ENCODE data around the gene OSBP2.

Gene OSBP2

GRCh38 chr22:30870451-30871345 lies 176.0 kb downstream of the OSBP2 start:
- no peak overlapping the region for H3K4me3 ChIP-seq (ENCODE audit: extremely low read depth, insufficient read depth, low read length, poor library complexity, severe bottlenecking)
- no peaks in the 10 kb centered on the region for H3K36me3 ChIP-seq (ENCODE audit: control insufficient read depth, insufficient read depth, low read length)
- no peaks in the 10 kb centered on the region for H3K9me3 ChIP-seq (ENCODE audit: control insufficient read depth, low read length)
- WGBS, 2 experiments (ENCODE audit: insufficient coverage in 2 of 2): 92% methylated on average over 20 to 35 of the region's 36 CpGs
- H3K4me1 ChIP-seq (ENCODE audit: control insufficient read depth, insufficient read depth, low read length, poor library complexity, severe bottlenecking): no peaks in the 10 kb centered on the region
- H3K27ac ChIP-seq (ENCODE audit: low read depth, low read length, severe bottlenecking): no peak overlapping the region

- Histone ChIP-seq H3K9me3 (ENCODE audit: control insufficient read depth, low read length) (no peaks in the 10 kb centered on the region), H3K27ac (ENCODE audit: low read depth, low read length, severe bottlenecking) (no peak overlapping the region), H3K36me3 (ENCODE audit: control insufficient read depth, insufficient read depth, low read length) (no peaks in the 10 kb centered on the region), H3K4me1 (ENCODE audit: control insufficient read depth, insufficient read depth, low read length, poor library complexity, severe bottlenecking) (no peaks in the 10 kb centered on the region), H3K4me3 (ENCODE audit: extremely low read depth, insufficient read depth, low read length, poor library complexity, severe bottlenecking) (no peak overlapping the region)
- WGBS, 2 experiments (ENCODE audit: insufficient coverage in 2 of 2): 82 to 89% methylated on average over 7 to 11 of the region's 13 CpGs
Measured at GRCh38 chr22:30871391-30872284, 177.0 kb downstream of the OSBP2 start.

- Histone ChIP-seq H3K4me3 (ENCODE audit: extremely low read depth, insufficient read depth, low read length, poor library complexity, severe bottlenecking) (no peak overlapping the region), H3K4me1 (ENCODE audit: control insufficient read depth, insufficient read depth, low read length, poor library complexity, severe bottlenecking) (no peaks in the 10 kb centered on the region), H3K27ac (ENCODE audit: low read depth, low read length, severe bottlenecking) (no peak overlapping the region), H3K36me3 (ENCODE audit: control insufficient read depth, insufficient read depth, low read length) (no peaks in the 10 kb centered on the region), H3K9me3 (ENCODE audit: control insufficient read depth, low read length) (no peaks in the 10 kb centered on the region)
- 91 to 92% methylated on average over 15 to 16 of the region's 16 CpGs for WGBS, 2 experiments (ENCODE audit: insufficient coverage in 2 of 2)
Measured at GRCh38 chr22:30872285-30873041, 177.8 kb downstream of the OSBP2 start.

- 90 to 92% methylated on average over 6 to 8 of the region's 9 CpGs for WGBS, 2 experiments (ENCODE audit: insufficient coverage in 2 of 2)
- Histone ChIP-seq H3K4me3 (ENCODE audit: extremely low read depth, insufficient read depth, low read length, poor library complexity, severe bottlenecking) (no peak overlapping the region), H3K36me3 (ENCODE audit: control insufficient read depth, insufficient read depth, low read length) (no peaks in the 10 kb centered on the region), H3K9me3 (ENCODE audit: control insufficient read depth, low read length) (no peaks in the 10 kb centered on the region), H3K27ac (ENCODE audit: low read depth, low read length, severe bottlenecking) (no peak overlapping the region), H3K4me1 (ENCODE audit: control insufficient read depth, insufficient read depth, low read length, poor library complexity, severe bottlenecking) (no peaks in the 10 kb centered on the region)
Measured at GRCh38 chr22:30873086-30873650, 178.5 kb downstream of the OSBP2 start.

- no peaks in the 10 kb centered on the region for H3K36me3 ChIP-seq (ENCODE audit: control insufficient read depth, insufficient read depth, low read length)
- H3K4me1 ChIP-seq (ENCODE audit: control insufficient read depth, insufficient read depth, low read length, poor library complexity, severe bottlenecking): no peaks in the 10 kb centered on the region
- H3K9me3 ChIP-seq (ENCODE audit: control insufficient read depth, low read length): no peaks in the 10 kb centered on the region
- 89 to 95% methylated on average over 6 of the region's 7 CpGs for WGBS, 2 experiments (ENCODE audit: insufficient coverage in 2 of 2)
- no peak overlapping the region for H3K27ac ChIP-seq (ENCODE audit: low read depth, low read length, severe bottlenecking)
- H3K4me3 ChIP-seq (ENCODE audit: extremely low read depth, insufficient read depth, low read length, poor library complexity, severe bottlenecking): no peak overlapping the region
Measured at GRCh38 chr22:30873661-30874060, 179.0 kb downstream of the OSBP2 start.

- Histone ChIP-seq H3K4me3 (ENCODE audit: extremely low read depth, insufficient read depth, low read length, poor library complexity, severe bottlenecking) (no peak overlapping the region), H3K9me3 (ENCODE audit: control insufficient read depth, low read length) (no peaks in the 10 kb centered on the region), H3K36me3 (ENCODE audit: control insufficient read depth, insufficient read depth, low read length) (no peaks in the 10 kb centered on the region), H3K4me1 (ENCODE audit: control insufficient read depth, insufficient read depth, low read length, poor library complexity, severe bottlenecking) (no peaks in the 10 kb centered on the region), H3K27ac (ENCODE audit: low read depth, low read length, severe bottlenecking) (no peak overlapping the region)
- 87 to 92% methylated on average over 11 to 14 of the region's 21 CpGs for WGBS, 2 experiments (ENCODE audit: insufficient coverage in 2 of 2)
Measured at GRCh38 chr22:30874431-30875370, 180.0 kb downstream of the OSBP2 start.

GRCh38 chr22:30875481-30876215 lies 181.0 kb downstream of the OSBP2 start:
- Histone ChIP-seq H3K36me3 (ENCODE audit: control insufficient read depth, insufficient read depth, low read length) (no peaks in the 10 kb centered on the region), H3K27ac (ENCODE audit: low read depth, low read length, severe bottlenecking) (no peak overlapping the region), H3K4me1 (ENCODE audit: control insufficient read depth, insufficient read depth, low read length, poor library complexity, severe bottlenecking) (no peaks in the 10 kb centered on the region), H3K4me3 (ENCODE audit: extremely low read depth, insufficient read depth, low read length, poor library complexity, severe bottlenecking) (no peak overlapping the region), H3K9me3 (ENCODE audit: control insufficient read depth, low read length) (no peaks in the 10 kb centered on the region)
- 88 to 93% methylated on average over 15 to 17 of the region's 17 CpGs for WGBS, 2 experiments (ENCODE audit: insufficient coverage in 2 of 2)

GRCh38 chr22:30876221-30876751 lies 181.6 kb downstream of the OSBP2 start:
- H3K9me3 ChIP-seq (ENCODE audit: control insufficient read depth, low read length): no peaks in the 10 kb centered on the region
- H3K4me3 ChIP-seq (ENCODE audit: extremely low read depth, insufficient read depth, low read length, poor library complexity, severe bottlenecking): no peak overlapping the region
- no peaks in the 10 kb centered on the region for H3K36me3 ChIP-seq (ENCODE audit: control insufficient read depth, insufficient read depth, low read length)
- no peak overlapping the region for H3K27ac ChIP-seq (ENCODE audit: low read depth, low read length, severe bottlenecking)
- 85 to 94% methylated on average over 7 to 8 of the region's 9 CpGs for WGBS, 2 experiments (ENCODE audit: insufficient coverage in 2 of 2)
- H3K4me1 ChIP-seq (ENCODE audit: control insufficient read depth, insufficient read depth, low read length, poor library complexity, severe bottlenecking): no peaks in the 10 kb centered on the region

All from mesodermal cell (in vitro differentiated cells).